Measurements from ENCODE around the gene SLC2A14. TPM values are rescaled to one million over a fixed set of nuclear protein-coding genes. Genes with fewer than 3 reads are reported as not detected.
"Not testable (repeated sequence)": the region's sequence is repeated elsewhere in the genome, so short reads cannot be mapped to it uniquely, and the experiment has no call there.

Gene SLC2A14
- total RNA-seq, 4 donors from 2014 or later, result 0.59 to 1.9 (median 0.83) TPM; not detected in 1

- no peaks in the 10 kb centered on the region for H3K9me3 ChIP-seq
- no peak overlapping the region for H3K4me3 ChIP-seq
- 25% methylated on average over 2 of the region's 2 CpGs for WGBS
- H3K27ac ChIP-seq, result no peak overlapping the region
- no peak for DNase-seq (ENCODE audit: low spot score in 2 of 2)
- peaks cover 4% of the 10 kb centered on the region for H3K4me1 ChIP-seq
- H3K27me3 ChIP-seq, result peaks cover 3% of the 10 kb centered on the region
- H3K36me3 ChIP-seq, result no peaks in the 10 kb centered on the region
- TF ChIP-seq EP300 (IDR thresholded peaks at IDR 0.05) (no peak), POLR2AphosphoS5 (IDR thresholded peaks at IDR 0.05) (no peak), CTCF (IDR thresholded peaks at IDR 0.05) (no peak), POLR2A (IDR thresholded peaks at IDR 0.05) (no peak)
Measured at GRCh38 chr12:7859552-7859951, 13.2 kb downstream of the SLC2A14 start.

DNA sequence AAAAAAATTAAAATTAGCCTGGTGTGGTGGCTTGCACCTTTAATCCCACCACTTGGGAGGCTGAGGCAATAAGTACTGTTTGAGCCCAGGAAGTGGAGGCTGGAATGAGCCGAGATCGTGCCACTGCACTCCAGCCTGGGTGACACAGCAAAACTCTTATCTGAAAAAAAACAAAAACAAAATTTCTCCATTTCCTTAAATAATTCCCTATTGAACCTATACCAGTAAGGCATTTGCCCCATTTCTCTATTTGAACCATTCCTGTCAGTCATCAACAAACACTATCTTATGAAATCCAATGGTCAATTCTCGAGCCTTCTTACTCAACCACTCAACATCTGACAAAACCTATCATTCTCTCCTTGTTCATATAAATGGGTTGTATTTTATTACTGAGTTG, 14.7 kb downstream of the SLC2A14 start:
- Histone ChIP-seq H3K4me3 (no peak overlapping the region), H3K36me3 (no peaks in the 10 kb centered on the region), H3K4me1 (peaks cover 4% of the 10 kb centered on the region), H3K27me3 (peaks cover 5% of the 10 kb centered on the region), H3K9me3 (no peaks in the 10 kb centered on the region), H3K27ac (no peak overlapping the region)
- TF ChIP-seq CTCF (IDR thresholded peaks at IDR 0.05), result no peak
- WGBS, result 86% methylated on average over 3 of the region's 3 CpGs
- no peak for DNase-seq (ENCODE audit: low spot score in 2 of 2)

- no peak overlapping the region for H3K27ac ChIP-seq
- no peak for DNase-seq (ENCODE audit: low spot score in 2 of 2)
- TF ChIP-seq EP300 (IDR thresholded peaks at IDR 0.05) (no peak), POLR2AphosphoS5 (IDR thresholded peaks at IDR 0.05) (no peak), CTCF (IDR thresholded peaks at IDR 0.05) (no peak)
- 87% methylated on average over 6 of the region's 6 CpGs for WGBS
- no peak overlapping the region for H3K4me3 ChIP-seq
- no peaks in the 10 kb centered on the region for H3K36me3 ChIP-seq
- peaks cover 5% of the 10 kb centered on the region for H3K27me3 ChIP-seq
- peaks cover 4% of the 10 kb centered on the region for H3K4me1 ChIP-seq
- H3K9me3 ChIP-seq, result no peaks in the 10 kb centered on the region
Measured at GRCh38 chr12:7856516-7856915, 16.2 kb downstream of the SLC2A14 start.

DNA sequence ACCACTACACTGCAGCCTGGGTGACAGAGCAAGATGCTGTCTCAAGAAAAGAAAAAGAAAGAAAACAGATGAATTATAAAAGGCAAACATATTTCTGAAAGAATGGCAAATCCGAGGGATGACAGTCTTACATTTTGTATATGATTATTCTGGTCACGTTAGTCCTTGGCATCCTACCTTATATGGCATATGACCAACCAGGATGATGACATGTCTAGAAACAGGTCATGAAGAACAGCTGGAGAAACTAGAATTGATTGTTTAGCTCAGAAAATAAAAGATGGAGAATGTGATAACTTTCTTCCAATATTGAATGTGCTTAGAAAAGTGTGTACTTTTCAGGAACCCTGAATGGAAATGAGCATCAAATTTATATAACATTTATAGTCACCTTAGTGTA, 19.2 kb downstream of the SLC2A14 start:
- H3K4me3 ChIP-seq, result no peak overlapping the region
- H3K27me3 ChIP-seq, result peaks cover 11% of the 10 kb centered on the region
- TF ChIP-seq POLR2A (IDR thresholded peaks at IDR 0.05), result no peak
- TF ChIP-seq CTCF (IDR thresholded peaks at IDR 0.05), result no peak
- TF ChIP-seq EP300 (IDR thresholded peaks at IDR 0.05), result no peak
- TF ChIP-seq POLR2AphosphoS5 (IDR thresholded peaks at IDR 0.05), result no peak
- H3K36me3 ChIP-seq, result no peaks in the 10 kb centered on the region
- 46% methylated on average over 2 of the region's 2 CpGs for WGBS
- H3K9me3 ChIP-seq, result no peaks in the 10 kb centered on the region
- no peak for DNase-seq (ENCODE audit: low spot score in 2 of 2)
- no peaks in the 10 kb centered on the region for H3K4me1 ChIP-seq
- no peak overlapping the region for H3K27ac ChIP-seq

- WGBS, result 33% methylated on average over 3 of the region's 3 CpGs
- not testable (repeated sequence) for H3K9me3 ChIP-seq; H3K4me3 ChIP-seq; DNase-seq (ENCODE audit: low spot score in 2 of 2); H3K36me3 ChIP-seq; H3K4me1 ChIP-seq; H3K27ac ChIP-seq
- peaks cover 11% of the 10 kb centered on the region for H3K27me3 ChIP-seq
Measured at GRCh38 chr12:7851622-7852081, 21.1 kb downstream of the SLC2A14 start.

- not testable (repeated sequence) for DNase-seq (ENCODE audit: low spot score in 2 of 2); H3K9me3 ChIP-seq; H3K36me3 ChIP-seq; H3K4me3 ChIP-seq; H3K27ac ChIP-seq; H3K4me1 ChIP-seq
- 84% methylated on average over 5 of the region's 5 CpGs for WGBS
- H3K27me3 ChIP-seq, result peaks cover 11% of the 10 kb centered on the region
Measured at GRCh38 chr12:7850099-7850498, 22.6 kb downstream of the SLC2A14 start.

DNA sequence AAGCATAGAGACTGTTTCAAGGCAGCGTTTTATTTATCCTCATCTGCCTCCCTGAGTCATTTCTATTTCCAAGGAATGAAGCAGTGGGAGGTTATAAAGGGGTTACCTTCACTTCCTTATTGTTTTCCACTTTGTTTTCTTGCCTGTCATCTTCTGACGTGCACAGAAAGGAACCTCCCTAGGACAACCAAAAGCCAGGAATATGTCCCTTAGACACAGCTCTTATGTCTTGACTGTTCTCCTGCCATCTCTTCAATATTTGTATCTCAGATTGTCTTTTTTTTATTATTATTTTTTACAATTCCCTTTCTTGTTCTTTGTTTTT, 24.7 kb downstream of the SLC2A14 start:
- H3K4me1 ChIP-seq; H3K36me3 ChIP-seq; H3K4me3 ChIP-seq; H3K9me3 ChIP-seq; H3K27ac ChIP-seq; H3K27me3 ChIP-seq; DNase-seq (ENCODE audit: low spot score in 2 of 2): not testable (repeated sequence)
- 33% methylated on average over 2 of the region's 2 CpGs for WGBS

DNA sequence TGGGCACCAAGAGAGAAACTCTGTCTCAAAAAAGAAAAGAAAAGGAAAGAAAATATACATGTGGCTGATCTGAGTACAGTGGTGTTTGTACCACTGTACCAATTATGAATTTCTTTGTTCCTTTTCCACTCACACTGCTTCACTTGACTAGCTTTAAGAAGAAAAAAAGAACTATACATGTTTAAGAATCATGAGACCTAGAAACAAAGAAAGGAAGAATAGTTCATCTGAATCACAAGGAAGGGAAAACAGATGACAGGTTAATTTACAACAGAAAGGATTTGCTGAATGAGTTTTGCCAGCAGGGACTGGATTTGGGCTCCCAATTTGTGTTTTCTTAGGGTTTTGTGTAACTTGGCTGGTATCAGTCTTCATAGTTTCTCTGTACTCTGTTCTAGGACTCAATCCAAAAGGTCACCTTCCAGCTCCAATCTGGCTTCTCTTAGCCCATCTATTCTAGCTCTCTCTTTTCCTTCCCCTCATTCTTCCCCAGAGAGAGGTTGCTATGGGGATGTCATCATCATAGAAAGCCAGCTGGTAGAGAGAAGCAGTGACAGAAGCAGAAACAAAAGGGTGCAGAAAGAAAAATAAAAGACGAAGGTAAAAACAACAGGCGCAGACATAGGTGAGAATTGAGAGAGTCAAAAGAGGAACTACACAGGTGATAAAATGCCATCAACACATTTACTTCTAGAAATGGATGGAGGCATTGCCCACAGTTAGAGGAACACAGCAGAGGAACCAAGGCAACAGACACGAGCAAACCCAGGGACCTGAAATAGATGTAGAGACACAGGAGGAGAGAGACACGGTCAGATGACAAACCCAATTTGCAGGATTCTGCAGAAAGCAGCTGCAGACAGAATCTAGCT, 25.3 kb downstream of the SLC2A14 start:
- H3K9me3 ChIP-seq; H3K27ac ChIP-seq; H3K27me3 ChIP-seq; DNase-seq (ENCODE audit: low spot score in 2 of 2); H3K36me3 ChIP-seq; H3K4me3 ChIP-seq; H3K4me1 ChIP-seq: not testable (repeated sequence)
- 41% methylated on average over 4 of the region's 4 CpGs for WGBS

Measured in suprapubic skin (tissue), 4 donors.